Spinal cord (tissue), 10 donors: Measurements from ENCODE around the gene PAK2. TPM values are rescaled to one million over a fixed set of nuclear protein-coding genes. Genes with fewer than 3 reads are reported as not detected.
A peak's percentile ranks its signal among the peaks of the same experiment; 100 is the strongest.
"Not testable (repeated sequence)": the region's sequence is repeated elsewhere in the genome, so short reads cannot be mapped to it uniquely, and the experiment has no call there.

Experiments used
- DNase-seq, 6 donors: peaks; one replicate each; pipeline versions ENCODE4 v3.0.0 to v3.0.0-alpha.2; 2013 to 2015; ENCODE audit warnings: low spot score in 6 of 6, low read depth in 4 of 6
- H3K27ac ChIP-seq: one replicate; pipeline ENCODE4 v1.5.1; 2013; ENCODE audit warnings: low read depth, low read length, control low read depth
- H3K27me3 ChIP-seq: one replicate; pipeline ENCODE4 v1.6.1; 2013; ENCODE audit warnings: low read length; ENCODE audit not compliant: control insufficient read depth, insufficient read depth
- H3K36me3 ChIP-seq: one replicate; pipeline ENCODE4 v1.6.1; 2013; ENCODE audit warnings: low read length; ENCODE audit not compliant: control insufficient read depth, insufficient read depth
- H3K4me1 ChIP-seq: one replicate; pipeline ENCODE4 v1.6.1; 2013; ENCODE audit warnings: low read length; ENCODE audit not compliant: control insufficient read depth, insufficient read depth
- H3K4me3 ChIP-seq: one replicate; pipeline ENCODE4 v1.5.1; 2013; ENCODE audit warnings: low read depth, low read length, control low read depth
- H3K9me3 ChIP-seq: one replicate; pipeline ENCODE4 v1.6.1; 2013; ENCODE audit warnings: low read length; ENCODE audit not compliant: control insufficient read depth, insufficient read depth
- WGBS: methylation state at CpG from one replicate; pipeline ENCODE4 v1.1.5; 2013; ENCODE audit warnings: missing lambda C conversion rate; ENCODE audit not compliant: insufficient coverage; 5-methylcytosine and 5-hydroxymethylcytosine counted together
- polyA plus RNA-seq, 2 donors: library from polyadenylated mRNA; unstranded; fragments of 120-200 nt; gene quantifications; one replicate each; pipeline ENCODE4 v1.2.1, GENCODE V29; 2013; ENCODE audit not compliant: insufficient read length in 2 of 2
- total RNA-seq, 2 donors: library from RNA; depleted of rRNA in 1 of 2; stranded (reverse); fragments of 120-200 nt in 1 of 2; fragments of >200 nt in 1 of 2; gene quantifications; one replicate each; pipeline versions ENCODE4 v1.2.3 to v1.2.4, GENCODE V29; 2013 to 2014
- donor health status: healthy.

PAK2 gene
- total and polyA plus RNA-seq, 4 donors, result 36.9 to 82.5 (median 57.5) TPM

GRCh38 chr3:196726788-196727675, 12.6 kb upstream of the PAK2 start:
- peaks cover 12% of the 10 kb centered on the region for H3K36me3 ChIP-seq
- H3K9me3 ChIP-seq, result no peaks in the 10 kb centered on the region
- no peaks in the 10 kb centered on the region for H3K27me3 ChIP-seq
- no peaks in the 10 kb centered on the region for H3K4me1 ChIP-seq
- H3K4me3 ChIP-seq, result no peak overlapping the region
- no CpG with 5 or more reads among the region's 7 CpGs for WGBS
- DNase-seq, result no peak
- H3K27ac ChIP-seq, result no peak overlapping the region

GRCh38 chr3:196735751-196736150, 3.9 kb upstream of the PAK2 start:
- no peaks in the 10 kb centered on the region for H3K27me3 ChIP-seq
- no peak for DNase-seq
- no peaks in the 10 kb centered on the region for H3K4me1 ChIP-seq
- H3K4me3 ChIP-seq, result no peak overlapping the region
- peaks cover 3% of the 10 kb centered on the region for H3K36me3 ChIP-seq
- no peak overlapping the region for H3K27ac ChIP-seq
- no CpG with 5 or more reads among the region's 3 CpGs for WGBS
- H3K9me3 ChIP-seq, result no peaks in the 10 kb centered on the region

- no peak overlapping the region for H3K27ac ChIP-seq
- H3K4me3 ChIP-seq, result no peak overlapping the region
- DNase-seq, result no peak
- H3K9me3 ChIP-seq, result no peaks in the 10 kb centered on the region
- H3K4me1 ChIP-seq, result no peaks in the 10 kb centered on the region
- H3K27me3 ChIP-seq, result no peaks in the 10 kb centered on the region
- H3K36me3 ChIP-seq, result peaks cover 3% of the 10 kb centered on the region
- no CpG with 5 or more reads among the region's 4 CpGs for WGBS
Observed at GRCh38 chr3:196736670-196737374, 2.8 kb upstream of the PAK2 start.

GRCh38 chr3:196737655-196738054, 2.0 kb upstream of the PAK2 start:
- DNase-seq, result no peak
- Histone ChIP-seq H3K27ac (no peak overlapping the region), H3K9me3 (no peaks in the 10 kb centered on the region), H3K27me3 (no peaks in the 10 kb centered on the region), H3K36me3 (peaks cover 3% of the 10 kb centered on the region), H3K4me3 (no peak overlapping the region), H3K4me1 (peaks cover 3% of the 10 kb centered on the region)
- WGBS, result 100% methylated on average over 2 of the region's 6 CpGs

- Histone ChIP-seq H3K4me1 (peaks cover 3% of the 10 kb centered on the region), H3K27ac (peak overlapping the region; percentile 96), H3K36me3 (no peaks in the 10 kb centered on the region), H3K9me3 (no peaks in the 10 kb centered on the region), H3K4me3 (peak overlapping the region; percentile 86), H3K27me3 (no peaks in the 10 kb centered on the region)
- WGBS, result 0% methylated on average over 19 of the region's 30 CpGs
- peak in 5 of 6 donors; percentile 29 to 81 (median 36) for DNase-seq
Observed at GRCh38 chr3:196740481-196741248, 1.0 kb downstream of the PAK2 start.

- peak overlapping the region; percentile 96 for H3K27ac ChIP-seq
- peak overlapping the region; percentile 86 for H3K4me3 ChIP-seq
- no peaks in the 10 kb centered on the region for H3K9me3 ChIP-seq
- no CpG with 5 or more reads among the region's 5 CpGs for WGBS
- no peaks in the 10 kb centered on the region for H3K36me3 ChIP-seq
- H3K4me1 ChIP-seq, result peaks cover 3% of the 10 kb centered on the region
- DNase-seq, result no peak
- H3K27me3 ChIP-seq, result no peaks in the 10 kb centered on the region
Observed at GRCh38 chr3:196741249-196741889, 1.7 kb downstream of the PAK2 start.

GRCh38 chr3:196743569-196743968, 3.9 kb downstream of the PAK2 start:
- H3K9me3 ChIP-seq, H3K4me3 ChIP-seq, H3K4me1 ChIP-seq, H3K27ac ChIP-seq, H3K36me3 ChIP-seq, H3K27me3 ChIP-seq, DNase-seq: not testable (repeated sequence)
- WGBS, result no CpG with 5 or more reads among the region's 10 CpGs

GRCh38 chr3:196749125-196749524, 9.5 kb downstream of the PAK2 start:
- no peak overlapping the region for H3K27ac ChIP-seq
- no peak for DNase-seq
- no peaks in the 10 kb centered on the region for H3K4me1 ChIP-seq
- no peaks in the 10 kb centered on the region for H3K9me3 ChIP-seq
- no peaks in the 10 kb centered on the region for H3K27me3 ChIP-seq
- WGBS, result no CpG with 5 or more reads among the region's 8 CpGs
- no peak overlapping the region for H3K4me3 ChIP-seq
- peaks cover 6% of the 10 kb centered on the region for H3K36me3 ChIP-seq

GRCh38 chr3:196753201-196753600, 13.5 kb downstream of the PAK2 start:
- no peaks in the 10 kb centered on the region for H3K9me3 ChIP-seq
- H3K4me3 ChIP-seq, result no peak overlapping the region
- H3K27me3 ChIP-seq, result no peaks in the 10 kb centered on the region
- no peaks in the 10 kb centered on the region for H3K4me1 ChIP-seq
- DNase-seq, result no peak
- H3K27ac ChIP-seq, result no peak overlapping the region
- H3K36me3 ChIP-seq, result peaks cover 4% of the 10 kb centered on the region
- 97% methylated on average over 3 of the region's 8 CpGs for WGBS
